ENCODE data around the gene PREP. TPM values are rescaled to one million over a fixed set of nuclear protein-coding genes. Genes with fewer than 3 reads are reported as not detected.

Gene PREP
- total RNA-seq, 6 experiments from 2014 or later: 14.8 to 18.8 (median 16.7) TPM

DNA sequence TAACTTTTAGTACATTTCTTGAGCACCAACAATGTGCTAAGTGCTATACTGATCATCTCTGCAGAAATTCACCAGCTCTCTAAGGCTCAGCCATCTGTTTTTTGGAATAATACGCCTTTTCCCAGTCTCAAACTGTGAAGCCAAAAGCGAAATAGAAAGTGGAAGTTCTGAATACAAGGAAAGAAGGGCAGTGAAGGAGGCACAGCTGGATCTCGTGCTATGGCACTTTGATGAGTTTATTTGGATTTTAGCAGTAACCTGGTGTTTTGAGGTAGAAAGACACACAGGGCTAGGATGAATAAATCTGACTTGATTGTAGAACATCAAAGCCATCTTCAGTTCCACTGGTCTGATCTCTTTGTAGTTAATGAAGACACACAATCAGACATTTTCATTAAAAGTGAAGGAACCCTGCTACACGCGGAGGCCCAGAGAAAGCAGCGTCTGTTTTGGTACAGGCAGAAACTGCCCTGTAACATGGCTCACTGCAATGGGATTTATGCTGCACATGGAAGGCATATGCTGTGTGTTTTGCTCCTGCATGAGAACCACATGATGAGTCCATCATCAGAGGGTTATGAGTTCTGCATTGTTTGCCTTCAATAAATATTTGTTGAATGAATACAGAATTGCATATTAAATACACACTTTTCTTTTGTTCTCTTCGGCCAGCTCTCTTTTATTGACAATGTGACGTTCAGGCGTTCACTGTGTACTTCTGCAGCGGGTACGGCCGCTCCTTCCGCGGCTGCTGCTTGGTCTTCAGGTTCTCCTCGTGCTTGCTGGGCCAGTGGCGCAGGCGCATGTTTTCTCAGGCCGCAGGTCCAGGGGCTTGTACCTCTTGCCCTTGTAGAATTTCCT is 100.9 kb downstream of the PREP start:
- Histone ChIP-seq H3K9me3 (no peaks in the 10 kb centered on the region), H3K27me3 (no peaks in the 10 kb centered on the region), H3K27ac (no peak overlapping the region), H3K4me1 (no peaks in the 10 kb centered on the region), H3K36me3 (peaks cover 0 to 6% (median 0%) of the 10 kb centered on the region in 4 donors), H3K4me3 (no peak overlapping the region)
- ATAC-seq (no peak), DNase-seq (no peak)
- intact Hi-C loops (cut with DNase I): no loop called here
- 84% methylated on average over 10 of the region's 18 CpGs for WGBS (ENCODE audit: insufficient coverage, low coverage, low lambda C conversion rate, missing lambda C conversion rate)
- TF ChIP-seq POLR2A (IDR thresholded peaks at IDR 0.05): no peak
- TF ChIP-seq, protein P1, sequence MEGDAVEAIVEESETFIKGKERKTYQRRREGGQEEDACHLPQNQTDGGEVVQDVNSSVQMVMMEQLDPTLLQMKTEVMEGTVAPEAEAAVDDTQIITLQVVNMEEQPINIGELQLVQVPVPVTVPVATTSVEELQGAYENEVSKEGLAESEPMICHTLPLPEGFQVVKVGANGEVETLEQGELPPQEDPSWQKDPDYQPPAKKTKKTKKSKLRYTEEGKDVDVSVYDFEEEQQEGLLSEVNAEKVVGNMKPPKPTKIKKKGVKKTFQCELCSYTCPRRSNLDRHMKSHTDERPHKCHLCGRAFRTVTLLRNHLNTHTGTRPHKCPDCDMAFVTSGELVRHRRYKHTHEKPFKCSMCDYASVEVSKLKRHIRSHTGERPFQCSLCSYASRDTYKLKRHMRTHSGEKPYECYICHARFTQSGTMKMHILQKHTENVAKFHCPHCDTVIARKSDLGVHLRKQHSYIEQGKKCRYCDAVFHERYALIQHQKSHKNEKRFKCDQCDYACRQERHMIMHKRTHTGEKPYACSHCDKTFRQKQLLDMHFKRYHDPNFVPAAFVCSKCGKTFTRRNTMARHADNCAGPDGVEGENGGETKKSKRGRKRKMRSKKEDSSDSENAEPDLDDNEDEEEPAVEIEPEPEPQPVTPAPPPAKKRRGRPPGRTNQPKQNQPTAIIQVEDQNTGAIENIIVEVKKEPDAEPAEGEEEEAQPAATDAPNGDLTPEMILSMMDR (IDR thresholded peaks at IDR 0.05): no peak

DNA sequence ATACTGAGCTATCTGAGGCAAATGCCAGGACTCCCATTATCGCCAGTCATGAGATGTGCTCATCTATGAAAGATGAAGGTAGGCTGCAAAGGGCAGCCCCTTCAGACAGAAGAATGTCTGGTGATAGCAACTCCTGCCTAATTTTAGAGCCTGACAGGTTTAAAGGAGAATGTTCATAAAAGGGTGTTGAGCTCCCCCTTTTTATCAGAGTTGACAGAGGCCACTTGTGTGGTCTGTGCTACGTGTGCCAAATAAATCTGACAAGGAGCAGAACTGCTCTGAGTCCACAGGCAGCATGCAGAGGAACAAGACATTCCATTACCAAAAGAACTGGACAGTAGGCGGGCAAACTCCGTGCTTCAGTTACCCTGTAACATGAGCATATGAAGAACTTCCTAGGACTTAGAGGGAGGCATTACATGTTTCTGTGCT is 101.8 kb downstream of the PREP start:
- ATAC-seq (no peak), DNase-seq (no peak)

DNA sequence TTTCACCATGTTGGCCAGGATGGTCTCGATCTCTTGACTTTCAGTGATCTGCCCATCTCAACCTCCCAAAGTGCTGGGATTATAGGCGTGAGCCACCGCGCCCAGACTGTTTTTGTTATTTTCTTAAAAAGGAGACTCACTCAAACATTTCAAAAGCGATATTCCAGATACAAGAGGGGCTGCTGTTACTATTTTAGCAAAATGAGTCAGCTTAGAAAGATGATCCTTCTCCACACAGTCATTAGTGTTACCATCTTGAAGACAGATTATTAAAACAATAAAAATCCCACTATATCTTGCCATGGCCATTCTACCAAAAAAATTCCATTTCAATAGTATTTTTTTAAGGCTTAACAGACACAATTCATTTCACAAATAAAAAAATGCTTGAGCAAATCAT is 102.8 kb downstream of the PREP start:
- ATAC-seq: no peak
- Histone ChIP-seq H3K27ac (no peak overlapping the region), H3K4me1 (no peaks in the 10 kb centered on the region), H3K4me3 (no peak overlapping the region), H3K27me3 (no peaks in the 10 kb centered on the region), H3K36me3 (peaks cover 0 to 6% (median 0%) of the 10 kb centered on the region in 4 donors), H3K9me3 (no peaks in the 10 kb centered on the region)
- TF ChIP-seq, protein P1 (IDR thresholded peaks at IDR 0.05): no peak
- no peak for TF ChIP-seq POLR2A (IDR thresholded peaks at IDR 0.05)
- DNase-seq: no peak
- intact Hi-C loops (cut with DNase I): no loop called here
- WGBS (ENCODE audit: insufficient coverage, low coverage, low lambda C conversion rate, missing lambda C conversion rate): 100% methylated on average over 5 of the region's 5 CpGs

More for the DNA sequence above, 101.8 kb downstream of the PREP start:
- H3K27ac ChIP-seq: no peak overlapping the region
- no peak for TF ChIP-seq POLR2A (IDR thresholded peaks at IDR 0.05)
- TF ChIP-seq, protein P1 (IDR thresholded peaks at IDR 0.05): no peak
- 97% methylated on average over 3 of the region's 4 CpGs for WGBS (ENCODE audit: insufficient coverage, low coverage, low lambda C conversion rate, missing lambda C conversion rate)
- H3K36me3 ChIP-seq: peaks cover 0 to 6% (median 0%) of the 10 kb centered on the region in 4 donors
- intact Hi-C loops (cut with DNase I): no loop called here
- no peaks in the 10 kb centered on the region for H3K4me1 ChIP-seq
- no peak overlapping the region for H3K4me3 ChIP-seq
- H3K9me3 ChIP-seq: no peaks in the 10 kb centered on the region
- H3K27me3 ChIP-seq: no peaks in the 10 kb centered on the region

DNA sequence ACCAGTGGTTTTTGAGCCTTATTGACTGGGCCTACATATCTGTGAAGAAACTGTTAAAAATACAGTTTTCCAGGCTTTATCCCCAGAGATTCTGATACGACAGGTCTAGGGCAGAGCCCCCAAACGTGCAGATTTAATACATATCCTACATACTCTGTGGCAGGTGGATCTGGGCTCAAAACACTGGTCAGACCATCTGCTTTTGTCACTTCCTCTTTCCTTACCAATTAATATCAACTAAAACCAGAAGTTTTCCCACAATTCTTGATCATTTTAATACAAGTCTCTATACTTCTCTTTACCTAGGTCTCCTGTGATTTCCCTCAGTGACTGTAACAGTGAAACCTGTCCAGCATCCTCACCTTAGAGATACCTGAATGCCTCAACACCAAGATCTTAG is 108.8 kb downstream of the PREP start:
- DNase-seq: no peak

More for the DNA sequence above, 108.8 kb downstream of the PREP start:
- Histone ChIP-seq H3K4me3 (no peak overlapping the region), H3K9me3 (no peaks in the 10 kb centered on the region), H3K27me3 (no peaks in the 10 kb centered on the region), H3K4me1 (no peaks in the 10 kb centered on the region), H3K27ac (no peak overlapping the region), H3K36me3 (no peaks in the 10 kb centered on the region)
- intact Hi-C loops (cut with DNase I): no loop called here
- no peak for ATAC-seq
- 71% methylated on average over 2 of the region's 2 CpGs for WGBS (ENCODE audit: insufficient coverage, low coverage, low lambda C conversion rate, missing lambda C conversion rate)
- TF ChIP-seq, protein P1 (IDR thresholded peaks at IDR 0.05): no peak
- TF ChIP-seq POLR2A (IDR thresholded peaks at IDR 0.05): no peak
